ENCODE results near the gene CCDC88C. TPM values are rescaled to one million over a fixed set of nuclear protein-coding genes. Genes with fewer than 3 reads are reported as not detected.

CCDC88C gene
- total RNA-seq, 1 experiment from 2014 or later = 19.7 TPM

- Histone ChIP-seq H3K9ac (ENCODE audit: low read length) (no peak overlapping the region), H3F3A (ENCODE audit: low read length, unreplicated experiment) (no peaks in the 10 kb centered on the region), H3K27ac (ENCODE audit: low read length) (no peak overlapping the region), H4K20me1 (ENCODE audit: low read length) (no peaks in the 10 kb centered on the region), H3K9me2 (replicated peaks; ENCODE audit: low read length) (no peaks in the 10 kb centered on the region), H2AFZ (ENCODE audit: low read length) (no peak overlapping the region), H3K4me3 (ENCODE audit: low read length) (no peak overlapping the region), H3K36me3 (ENCODE audit: low read depth, low read length) (no peaks in the 10 kb centered on the region), H3K9me3 (ENCODE audit: low read length) (no peaks in the 10 kb centered on the region), H3K4me1 (ENCODE audit: insufficient read depth, low read length) (peaks cover 12% of the 10 kb centered on the region; the same call in 1 of the 2 replicates), H3K27me3 (ENCODE audit: low read length) (no peaks in the 10 kb centered on the region), H3K79me2 (ENCODE audit: low read length) (no peaks in the 10 kb centered on the region), H3K4me2 (ENCODE audit: low read length) (no peak overlapping the region)
- DNase-seq = no peak
- no peak for ATAC-seq
- CTCF ChIA-PET = no interaction called here
- BruUV-seq (replicated peaks) = no TSS peak
- TF ChIP-seq EZH2 (IDR thresholded peaks at IDR 0.05; ENCODE audit: low read length, unreplicated experiment) = no peak
- TF ChIP-seq CTCF (conservative IDR thresholded peaks at IDR 0.05; ENCODE audit: low read depth, low read length) = no peak
- TF ChIP-seq EZH2phosphoT487 (IDR thresholded peaks at IDR 0.05; ENCODE audit: borderline replicate concordance, low read length) = no peak
- POLR2A ChIA-PET (ENCODE audit: unreplicated experiment) = no interaction called here
- intact Hi-C loops (cut with micrococcal nuclease) = no loop called here
Observed at GRCh38 chr14:91241863-91242262, 175.8 kb downstream of the CCDC88C start.

- Histone ChIP-seq H3F3A (ENCODE audit: low read length, unreplicated experiment) (no peaks in the 10 kb centered on the region), H3K36me3 (ENCODE audit: low read depth, low read length) (no peaks in the 10 kb centered on the region), H3K27me3 (ENCODE audit: low read length) (no peaks in the 10 kb centered on the region), H4K20me1 (ENCODE audit: low read length) (no peaks in the 10 kb centered on the region), H3K9me2 (replicated peaks; ENCODE audit: low read length) (no peaks in the 10 kb centered on the region), H3K4me3 (ENCODE audit: low read length) (no peak overlapping the region), H3K9me3 (ENCODE audit: low read length) (no peaks in the 10 kb centered on the region), H3K9ac (ENCODE audit: low read length) (no peak overlapping the region), H3K27ac (ENCODE audit: low read length) (no peak overlapping the region), H3K79me2 (ENCODE audit: low read length) (no peaks in the 10 kb centered on the region), H3K4me2 (ENCODE audit: low read length) (no peak overlapping the region), H2AFZ (ENCODE audit: low read length) (no peak overlapping the region), H3K4me1 (ENCODE audit: insufficient read depth, low read length) (peaks cover 8% of the 10 kb centered on the region; the same call in 1 of the 2 replicates)
- ChIA-PET CTCF (no interaction called here), POLR2A (ENCODE audit: unreplicated experiment) (no interaction called here)
- BruUV-seq (replicated peaks) = no TSS peak
- intact Hi-C loops (cut with micrococcal nuclease) = no loop called here
- DNase-seq = no peak
- TF ChIP-seq EZH2phosphoT487 (IDR thresholded peaks at IDR 0.05; ENCODE audit: borderline replicate concordance, low read length) (no peak), CTCF (conservative IDR thresholded peaks at IDR 0.05; ENCODE audit: low read depth, low read length) (no peak), EZH2 (IDR thresholded peaks at IDR 0.05; ENCODE audit: low read length, unreplicated experiment) (no peak)
- ATAC-seq = no peak
Observed at GRCh38 chr14:91238661-91239060, 179.0 kb downstream of the CCDC88C start.

GRCh38 chr14:91238085-91238484 lies 179.5 kb downstream of the CCDC88C start:
- Histone ChIP-seq H3K27me3 (ENCODE audit: low read length) (no peaks in the 10 kb centered on the region), H3K79me2 (ENCODE audit: low read length) (no peaks in the 10 kb centered on the region), H3K9me2 (replicated peaks; ENCODE audit: low read length) (no peaks in the 10 kb centered on the region), H3K27ac (ENCODE audit: low read length) (no peak overlapping the region), H3K4me2 (ENCODE audit: low read length) (no peak overlapping the region), H2AFZ (ENCODE audit: low read length) (no peak overlapping the region), H3K9ac (ENCODE audit: low read length) (no peak overlapping the region), H3K4me3 (ENCODE audit: low read length) (no peak overlapping the region), H4K20me1 (ENCODE audit: low read length) (no peaks in the 10 kb centered on the region), H3K9me3 (ENCODE audit: low read length) (no peaks in the 10 kb centered on the region), H3F3A (ENCODE audit: low read length, unreplicated experiment) (no peaks in the 10 kb centered on the region), H3K4me1 (ENCODE audit: insufficient read depth, low read length) (peaks cover 2% of the 10 kb centered on the region; the same call in 1 of the 2 replicates), H3K36me3 (ENCODE audit: low read depth, low read length) (no peaks in the 10 kb centered on the region)
- ChIA-PET CTCF (no interaction called here), POLR2A (ENCODE audit: unreplicated experiment) (no interaction called here)
- TF ChIP-seq EZH2phosphoT487 (IDR thresholded peaks at IDR 0.05; ENCODE audit: borderline replicate concordance, low read length) = no peak
- no peak for TF ChIP-seq CTCF (conservative IDR thresholded peaks at IDR 0.05; ENCODE audit: low read depth, low read length)
- no peak for TF ChIP-seq EZH2 (IDR thresholded peaks at IDR 0.05; ENCODE audit: low read length, unreplicated experiment)
- DNase-seq (no peak), ATAC-seq (no peak)
- no TSS peak for BruUV-seq (replicated peaks)
- intact Hi-C loops (cut with micrococcal nuclease) = no loop called here

All from PC-3 (cell line).